Epidermal melanocyte (primary cell): ENCODE results near the gene KCNJ14.
"Not testable (repeated sequence)": the region's sequence is repeated elsewhere in the genome, so short reads cannot be mapped to it uniquely, and the experiment has no call there.

ENCODE experiments used
- DNase-seq: peaks from one replicate; pipeline ENCODE4 v3.0.0; 2011; ENCODE audit warnings: low spot score; ENCODE audit not compliant: insufficient read length

KCNJ14 gene

GRCh38 chr19:48487948-48488347 is 32.6 kb downstream of the KCNJ14 start:
- DNase-seq: peak; percentile 93

- not testable (repeated sequence) for DNase-seq
These were observed 33.1 kb downstream of the KCNJ14 start for GRCh38 chr19:48488478-48488877.

GRCh38 chr19:48489608-48490216 is 34.3 kb downstream of the KCNJ14 start:
- peak; percentile 88 for DNase-seq

- DNase-seq: no peak
These were observed 35.8 kb downstream of the KCNJ14 start for GRCh38 chr19:48490981-48491792.

- no peak for DNase-seq
These were observed 36.4 kb downstream of the KCNJ14 start for GRCh38 chr19:48491793-48492123.

- DNase-seq: peak; percentile 97
These were observed 37.7 kb downstream of the KCNJ14 start for GRCh38 chr19:48492925-48493717.

GRCh38 chr19:48493718-48494401 is 38.5 kb downstream of the KCNJ14 start:
- no peak for DNase-seq

GRCh38 chr19:48495396-48495795 is 40.0 kb downstream of the KCNJ14 start:
- no peak for DNase-seq

GRCh38 chr19:48496959-48497727 is 41.8 kb downstream of the KCNJ14 start:
- no peak for DNase-seq

GRCh38 chr19:48497728-48498594 is 42.6 kb downstream of the KCNJ14 start:
- no peak for DNase-seq

- DNase-seq: no peak
These were observed 43.4 kb downstream of the KCNJ14 start for GRCh38 chr19:48498595-48499311.

- DNase-seq: no peak
These were observed 44.1 kb downstream of the KCNJ14 start for GRCh38 chr19:48499316-48500090.

- DNase-seq: no peak
These were observed 45.6 kb downstream of the KCNJ14 start for GRCh38 chr19:48500830-48501493.

GRCh38 chr19:48501494-48502349 is 46.3 kb downstream of the KCNJ14 start:
- DNase-seq: no peak

- no peak for DNase-seq
These were observed 47.1 kb downstream of the KCNJ14 start for GRCh38 chr19:48502350-48503018.

GRCh38 chr19:48506138-48506733 is 50.9 kb downstream of the KCNJ14 start:
- no peak for DNase-seq
